GM12891 (cell line): Measurements from ENCODE around the gene PES1.

Experiments
- POLR2A ChIP-seq: IDR thresholded peaks from 2 replicates; pipeline ENCODE4 v1.6.1; 2011; ENCODE audit warnings: low read depth, low read length, control low read depth
- POLR2AphosphoS5 ChIP-seq: IDR thresholded peaks from 2 replicates; pipeline ENCODE4 v1.6.1; 2011; ENCODE audit warnings: low read depth, low read length, control low read depth
- POU2F2 ChIP-seq: IDR thresholded peaks from 2 replicates; pipeline ENCODE4 v1.6.1; 2011; ENCODE audit warnings: low read depth, mild to moderate bottlenecking, control low read depth, low read length, moderate library complexity
- SPI1 ChIP-seq: IDR thresholded peaks from 2 replicates; pipeline ENCODE4 v1.6.1; 2011; ENCODE audit warnings: low read depth, low read length, control low read depth
- TAF1 ChIP-seq: IDR thresholded peaks from 2 replicates; pipeline ENCODE4 v1.6.1; 2011; ENCODE audit warnings: low read depth, low read length, control low read depth

DNA sequence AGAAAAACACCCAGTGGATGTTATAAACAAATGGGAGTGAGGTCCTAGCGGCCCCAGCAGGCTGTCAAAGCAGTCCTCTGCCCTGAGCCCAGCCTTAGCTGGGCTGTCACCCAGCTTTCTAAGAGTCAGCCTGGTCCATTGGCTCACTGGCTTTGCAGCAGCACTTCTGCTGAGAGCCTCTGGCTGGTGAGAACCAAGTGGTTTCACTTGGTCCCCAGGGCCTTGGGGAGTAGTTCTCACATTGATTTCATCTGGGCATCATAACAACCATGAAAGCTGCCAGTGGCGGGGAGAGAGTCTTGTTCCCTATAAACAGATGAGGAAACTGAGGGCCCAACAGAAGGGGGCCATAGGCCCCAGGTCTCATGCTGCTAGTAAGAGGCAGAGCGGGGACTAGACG lies 56.5 kb downstream of the PES1 start:
- TF ChIP-seq POLR2AphosphoS5 (no peak), POLR2A (no peak), POU2F2 (no peak), TAF1 (no peak), SPI1 (no peak)
